HepG2 (cell line): ENCODE data around the gene OPALIN. TPM values are rescaled to one million over a fixed set of nuclear protein-coding genes. Genes with fewer than 3 reads are reported as not detected.

ENCODE experiments used
- ATF4 ChIP-seq, 2 experiments: fragments of 450-650 bp in 1 of 2; sonication (generic) in 1 of 2; formaldehyde crosslinking; IDR thresholded peaks; 2 replicates each; pipeline versions ENCODE4 v1.5.0 to v1.8.0; 2020 to 2022; ENCODE audit warnings: mild to moderate bottlenecking in 1 of 2, missing genetic modification reagents in 1 of 2
- CHD2 ChIP-seq: IDR thresholded peaks from 2 replicates; pipeline ENCODE4 v1.6.1; 2011; ENCODE audit warnings: low read depth, low read length, improper control_type of control experiment
- CREBL2 ChIP-seq: sonication (generic); formaldehyde crosslinking; IDR thresholded peaks from 2 replicates; pipeline ENCODE4 v1.8.1; 2023; ENCODE audit warnings: missing genetic modification reagents, mild to moderate bottlenecking, borderline replicate concordance
- DNMT1 ChIP-seq: sonication (generic); formaldehyde crosslinking; IDR thresholded peaks from 2 replicates; pipeline ENCODE4 v1.5.1; 2020; ENCODE audit warnings: mild to moderate bottlenecking, missing genetic modification reagents
- DRAP1 ChIP-seq: IDR thresholded peaks from 2 replicates; pipeline ENCODE4 v1.6.1; 2016; ENCODE audit warnings: missing genetic modification reagents, missing compliant biosample characterization
- GATAD1 ChIP-seq: IDR thresholded peaks from 2 replicates; pipeline ENCODE4 v1.6.1; 2016; ENCODE audit warnings: missing genetic modification reagents, missing compliant biosample characterization
- HOMEZ ChIP-seq: IDR thresholded peaks from 2 replicates; pipeline ENCODE4 v1.6.1; 2016; ENCODE audit warnings: low read depth
- IRF9 ChIP-seq: sonication (generic); formaldehyde crosslinking; IDR thresholded peaks from 2 replicates; pipeline ENCODE4 v1.8.0; 2022; ENCODE audit warnings: missing genetic modification reagents, mild to moderate bottlenecking, borderline replicate concordance
- JUNB ChIP-seq: sonication (generic); formaldehyde crosslinking; IDR thresholded peaks from 2 replicates; pipeline ENCODE4 v1.8.0; 2022; ENCODE audit warnings: missing genetic modification reagents, mild to moderate bottlenecking, borderline replicate concordance
- KDM6A ChIP-seq: IDR thresholded peaks from 2 replicates; pipeline ENCODE4 v1.6.1; 2016; ENCODE audit warnings: low read depth
- NFIB ChIP-seq: sonication (generic); formaldehyde crosslinking; IDR thresholded peaks from 2 replicates; pipeline ENCODE4 v1.9.0; 2021; ENCODE audit warnings: missing genetic modification reagents, mild to moderate bottlenecking, borderline replicate concordance
- SAP130 ChIP-seq: IDR thresholded peaks from 2 replicates; pipeline ENCODE4 v1.6.1; 2016; ENCODE audit warnings: low read depth
- TP53 ChIP-seq: sonication (generic); formaldehyde crosslinking; conservative IDR thresholded peaks from 2 replicates; pipeline ENCODE4 v1.4.0; 2020; ENCODE audit warnings: missing genetic modification reagents
- UBTF ChIP-seq: sonication (generic); formaldehyde crosslinking; IDR thresholded peaks from 2 replicates; pipeline ENCODE4 v1.4.0; 2020; ENCODE audit warnings: mild to moderate bottlenecking, missing genetic modification reagents
- YEATS2 ChIP-seq: sonication (generic); formaldehyde crosslinking; IDR thresholded peaks from 2 replicates; pipeline ENCODE4 v1.4.0; 2020; ENCODE audit warnings: missing genetic modification reagents, borderline replicate concordance
- ZFP82 ChIP-seq: sonication (generic); formaldehyde crosslinking; IDR thresholded peaks from 2 replicates; pipeline ENCODE4 v1.5.1; 2020; ENCODE audit warnings: mild to moderate bottlenecking, missing genetic modification reagents, borderline replicate concordance
- ZNF256 ChIP-seq: sonication (generic); formaldehyde crosslinking; conservative IDR thresholded peaks from 2 replicates; pipeline ENCODE4 v1.4.0; 2020; ENCODE audit warnings: missing genetic modification reagents
- ZNF597 ChIP-seq: sonication (generic); formaldehyde crosslinking; IDR thresholded peaks from 2 replicates; pipeline ENCODE4 v1.5.0; 2020; ENCODE audit warnings: missing genetic modification reagents
- ZNF598 ChIP-seq: sonication (generic); formaldehyde crosslinking; IDR thresholded peaks from 2 replicates; pipeline ENCODE4 v1.5.1; 2020; ENCODE audit warnings: mild to moderate bottlenecking, missing genetic modification reagents, borderline replicate concordance
- ZNF616 ChIP-seq: sonication (generic); formaldehyde crosslinking; IDR thresholded peaks from 2 replicates; pipeline ENCODE4 v1.5.0; 2020; ENCODE audit warnings: low read depth, mild to moderate bottlenecking, missing genetic modification reagents
- ZNF703 ChIP-seq: sonication (generic); formaldehyde crosslinking; IDR thresholded peaks from 2 replicates; pipeline ENCODE4 v1.5.1; 2020; ENCODE audit warnings: missing genetic modification reagents, mild to moderate bottlenecking, moderate library complexity, borderline replicate concordance
- polyA plus RNA-seq, 8 experiments: library from polyadenylated mRNA; depleted of rRNA in 3 of 8; stranded (reverse) in 7 of 8; unstranded in 1 of 8; fragments of >200 nt; fragmentation: Illumina TruSeq in 4 of 8; extraction: Trizol in 4 of 8; gene quantifications; 2 replicates each; pipeline versions ENCODE4 v1.2.1 to v1.2.3, GENCODE V29; 2011 to 2016; ENCODE audit warnings: low read depth in 4 of 8, missing spikeins in 1 of 8, mixed read lengths in 1 of 8; ENCODE audit not compliant: insufficient read depth in 1 of 8
- total RNA-seq, 5 experiments: library from RNA; depleted of rRNA; stranded (reverse); fragments of >200 nt; fragmentation: Illumina TruSeq; extraction: Trizol; gene quantifications; 2 replicates each; pipeline ENCODE4 v1.2.3, GENCODE V29; 2016; ENCODE audit warnings: low read depth in 1 of 5

OPALIN gene
- total and polyA plus RNA-seq, 2 of the 13 experiments (the other 11 are each of a cell fraction or from before 2014, with no cell fraction given), result not detected

- TF ChIP-seq UBTF (CRISPR knock-in tag) (no peak), ZNF256 (CRISPR knock-in tag) (no peak), GATAD1 (CRISPR knock-in tag) (peak; percentile 43; the same call in 1 of the 2 replicates), JUNB (CRISPR knock-in tag) (no peak), ZNF616 (CRISPR knock-in tag) (0 out of 2 replicates have a peak, but pooled peaks have one; percentile 15), ZNF598 (CRISPR knock-in tag) (no peak), NFIB (CRISPR knock-in tag) (peak; percentile 17; the same call in 1 of the 2 replicates), IRF9 (CRISPR knock-in tag) (peak; percentile 78; the same call in 1 of the 2 replicates), ZNF703 (CRISPR knock-in tag) (no peak), TP53 (CRISPR knock-in tag) (no peak), ZFP82 (CRISPR knock-in tag) (no peak), SAP130 (CRISPR knock-in tag) (peak; percentile 41), CREBL2 (CRISPR knock-in tag) (no peak), ATF4 (CRISPR knock-in tag; IDR thresholded peaks at IDR 0.05) (no peak), DRAP1 (CRISPR knock-in tag) (peak; percentile 36; the same call in 1 of the 2 replicates), CHD2 (no peak), YEATS2 (peak; percentile 42; the same call in 1 of the 2 replicates), HOMEZ (CRISPR knock-in tag) (0 out of 2 replicates have a peak, but pooled peaks have one; percentile 56), DNMT1 (CRISPR knock-in tag) (no peak), KDM6A (CRISPR knock-in tag) (no peak), ZNF597 (CRISPR knock-in tag) (no peak)
These were observed 16.4 kb upstream of the OPALIN start (continued) for GRCh38 chr10:96374985-96375830.
